Osteoblast (primary cell): ENCODE data around the gene SMG9. TPM values are rescaled to one million over a fixed set of nuclear protein-coding genes. Genes with fewer than 3 reads are reported as not detected.

Source experiments
- DNase-seq: peaks from one replicate; pipeline ENCODE4 v3.0.0; 2011; ENCODE audit warnings: low spot score, mixed read lengths; ENCODE audit not compliant: insufficient read length; ENCODE audit errors: missing footprints
- H2AFZ ChIP-seq: 2 replicates; pipeline ENCODE4 v1.6.0; 2011; ENCODE audit warnings: mild to moderate bottlenecking, low read length
- H3K27ac ChIP-seq: 2 replicates; pipeline ENCODE4 v1.5.1; 2011; ENCODE audit warnings: mild to moderate bottlenecking, low read depth, low read length, moderate library complexity
- H3K27me3 ChIP-seq: 2 replicates; pipeline ENCODE4 v1.6.0; 2012; ENCODE audit warnings: mild to moderate bottlenecking, control low read depth, inconsistent platforms, low read length, moderate library complexity; ENCODE audit not compliant: insufficient read depth
- H3K36me3 ChIP-seq: 2 replicates; pipeline ENCODE4 v1.5.1; 2011; ENCODE audit warnings: mild to moderate bottlenecking, low read length, control low read depth, moderate library complexity; ENCODE audit not compliant: insufficient read depth
- H3K4me1 ChIP-seq: 2 replicates; pipeline ENCODE4 v1.5.1; 2011; ENCODE audit warnings: mild to moderate bottlenecking, low read length, control low read depth, moderate library complexity; ENCODE audit not compliant: insufficient read depth
- H3K4me2 ChIP-seq: 2 replicates; pipeline ENCODE4 v1.6.0; 2011; ENCODE audit warnings: mild to moderate bottlenecking, low read length; ENCODE audit not compliant: insufficient read depth
- H3K4me3 ChIP-seq: fragments of 200-600 bp; sonication (generic); 3 replicates; pipeline ENCODE4 v1.5.1; 2012; ENCODE audit warnings: mild to moderate bottlenecking, low read length, inconsistent platforms; ENCODE audit not compliant: insufficient read depth
- H3K79me2 ChIP-seq: 2 replicates; pipeline ENCODE4 v1.6.0; 2012; ENCODE audit warnings: mild to moderate bottlenecking, low read length, control low read depth, inconsistent platforms; ENCODE audit not compliant: insufficient read depth
- H3K9me3 ChIP-seq: 2 replicates; pipeline ENCODE4 v1.5.1; 2011; ENCODE audit warnings: low read depth, low read length, control low read depth
- H4K20me1 ChIP-seq: 2 replicates; pipeline ENCODE4 v1.6.0; 2012; ENCODE audit warnings: mild to moderate bottlenecking, low read length, control low read depth; ENCODE audit not compliant: insufficient read depth
- CTCF ChIP-seq: IDR thresholded peaks from 2 replicates; pipeline ENCODE4 v1.5.1; 2011; ENCODE audit warnings: mild to moderate bottlenecking, low read depth, low read length, moderate library complexity; ENCODE audit errors: extremely low read depth
- total RNA-seq: library from RNA; depleted of rRNA; stranded (reverse); fragments of >200 nt; gene quantifications from 2 replicates; pipeline ENCODE4 v1.2.3, GENCODE V29; 2012

The SMG9 gene
- total RNA-seq, 1 donor: 14.5 TPM

- Histone ChIP-seq H3K27ac (no peak overlapping the region), H3K4me2 (no peak overlapping the region), H3K79me2 (no peaks in the 10 kb centered on the region), H3K27me3 (no peaks in the 10 kb centered on the region), H3K9me3 (no peaks in the 10 kb centered on the region), H2AFZ (no peak overlapping the region), H3K4me1 (peaks cover 30% of the 10 kb centered on the region), H4K20me1 (no peaks in the 10 kb centered on the region), H3K36me3 (peaks cover 8% of the 10 kb centered on the region), H3K4me3 (no peak overlapping the region)
- no peak for TF ChIP-seq CTCF
- DNase-seq: peak; percentile 43
These were observed 14.5 kb upstream of the SMG9 start for GRCh38 chr19:43769256-43769655.

- Histone ChIP-seq H3K27me3 (no peaks in the 10 kb centered on the region), H3K4me3 (no peak overlapping the region), H4K20me1 (no peaks in the 10 kb centered on the region), H2AFZ (no peak overlapping the region), H3K79me2 (no peaks in the 10 kb centered on the region), H3K4me2 (no peak overlapping the region), H3K27ac (no peak overlapping the region), H3K4me1 (peaks cover 38% of the 10 kb centered on the region), H3K9me3 (no peaks in the 10 kb centered on the region), H3K36me3 (peaks cover 8% of the 10 kb centered on the region)
- peak; percentile 77 for DNase-seq
- TF ChIP-seq CTCF: no peak
These were observed 13.7 kb upstream of the SMG9 start for GRCh38 chr19:43768273-43769050.

GRCh38 chr19:43767818-43768217, 13.1 kb upstream of the SMG9 start:
- Histone ChIP-seq H3K4me1 (peaks cover 44% of the 10 kb centered on the region), H3K4me3 (no peak overlapping the region), H3K9me3 (no peaks in the 10 kb centered on the region), H4K20me1 (no peaks in the 10 kb centered on the region), H3K79me2 (no peaks in the 10 kb centered on the region), H3K4me2 (no peak overlapping the region), H3K27me3 (no peaks in the 10 kb centered on the region), H3K36me3 (peaks cover 8% of the 10 kb centered on the region), H3K27ac (no peak overlapping the region), H2AFZ (no peak overlapping the region)
- TF ChIP-seq CTCF: no peak
- peak; percentile 44 for DNase-seq

- H3K9me3 ChIP-seq: no peaks in the 10 kb centered on the region
- no peak overlapping the region for H3K27ac ChIP-seq
- no peaks in the 10 kb centered on the region for H4K20me1 ChIP-seq
- no peak overlapping the region for H3K4me2 ChIP-seq
- H3K27me3 ChIP-seq: no peaks in the 10 kb centered on the region
- TF ChIP-seq CTCF: no peak
- no peak overlapping the region for H3K4me3 ChIP-seq
- peaks cover 46% of the 10 kb centered on the region for H3K4me1 ChIP-seq
- H3K36me3 ChIP-seq: peaks cover 8% of the 10 kb centered on the region
- H3K79me2 ChIP-seq: no peaks in the 10 kb centered on the region
- no peak overlapping the region for H2AFZ ChIP-seq
- peak; percentile 79 for DNase-seq
These were observed 12.6 kb upstream of the SMG9 start for GRCh38 chr19:43767316-43767715.
